ENCODE measurements around the gene KCTD1.
A peak's percentile ranks its signal among the peaks of the same experiment; 100 is the strongest.

Gene KCTD1

DNA sequence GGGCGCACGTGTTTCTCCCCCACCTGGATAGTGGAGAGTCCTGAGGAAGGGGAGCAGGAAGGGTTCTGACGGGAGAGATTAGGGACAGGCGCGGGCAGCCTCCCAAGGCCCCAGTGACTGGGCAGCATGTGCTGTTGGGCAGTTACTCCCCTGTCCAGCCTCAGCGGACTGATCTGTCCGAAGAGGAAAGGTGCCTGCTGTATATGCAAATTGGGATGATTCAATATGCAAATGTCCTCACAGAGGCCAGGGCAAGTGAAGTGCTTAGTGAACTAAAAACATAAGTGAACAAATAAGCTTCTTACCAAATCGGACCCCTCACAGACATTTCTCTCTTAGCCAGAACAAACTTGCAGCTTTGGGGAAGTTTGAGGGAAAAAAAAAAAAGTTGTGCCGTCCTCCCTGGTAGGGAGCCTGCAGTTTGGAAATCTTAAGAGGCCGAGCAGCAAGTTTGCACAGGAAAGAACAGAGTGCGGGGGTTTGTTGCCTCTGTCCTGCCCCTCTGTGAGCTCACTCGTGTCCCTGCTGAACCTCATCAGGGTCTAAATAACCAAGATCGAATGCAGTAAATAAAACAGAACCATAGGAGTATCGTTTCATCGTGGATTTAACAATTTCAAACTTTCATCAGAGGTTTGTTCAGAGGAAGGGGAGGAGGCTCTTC lies 141.4 kb downstream of the KCTD1 start:
- TF ChIP-seq CTCF (conservative IDR thresholded peaks at IDR 0.05; ENCODE audit: low read depth, low read length): no peak
- DNase-seq (ENCODE audit: low read depth): no peak
- H3K4me3 ChIP-seq (ENCODE audit: low read length): no peak overlapping the region

DNA sequence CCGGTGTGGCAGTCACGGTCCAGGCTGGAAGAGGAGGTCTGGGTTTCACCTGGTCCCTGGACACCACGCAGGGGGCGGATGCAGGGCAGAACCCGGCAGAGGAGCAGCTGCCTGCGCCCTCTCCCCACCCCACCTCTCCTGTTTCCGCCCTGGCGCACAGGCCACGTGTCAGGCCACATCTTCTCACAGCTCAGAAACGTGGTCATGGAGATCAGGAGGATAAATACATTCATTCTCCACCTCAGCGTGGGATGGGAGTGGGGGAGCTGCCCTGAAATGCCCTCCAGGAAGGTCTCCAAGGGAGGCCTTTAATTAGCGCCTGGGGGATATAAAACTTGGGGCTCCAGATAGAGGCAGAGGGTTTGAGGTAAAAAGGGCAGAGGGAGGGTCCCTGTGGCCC lies 142.0 kb downstream of the KCTD1 start:
- DNase-seq (ENCODE audit: low read depth): no peak

GRCh38 chr18:26405190-26405801 lies 143.1 kb downstream of the KCTD1 start:
- no peak overlapping the region for H3K4me3 ChIP-seq (ENCODE audit: low read length)
- TF ChIP-seq CTCF (conservative IDR thresholded peaks at IDR 0.05; ENCODE audit: low read depth, low read length): peak; percentile 62
- DNase-seq (ENCODE audit: low read depth): no peak

More for the DNA sequence above, 142.0 kb downstream of the KCTD1 start:
- no peak overlapping the region for H3K4me3 ChIP-seq (ENCODE audit: low read length)
- no peak for TF ChIP-seq CTCF (conservative IDR thresholded peaks at IDR 0.05; ENCODE audit: low read depth, low read length)
